Measurements from ENCODE around the gene GARIN1A.

The GARIN1A gene

DNA sequence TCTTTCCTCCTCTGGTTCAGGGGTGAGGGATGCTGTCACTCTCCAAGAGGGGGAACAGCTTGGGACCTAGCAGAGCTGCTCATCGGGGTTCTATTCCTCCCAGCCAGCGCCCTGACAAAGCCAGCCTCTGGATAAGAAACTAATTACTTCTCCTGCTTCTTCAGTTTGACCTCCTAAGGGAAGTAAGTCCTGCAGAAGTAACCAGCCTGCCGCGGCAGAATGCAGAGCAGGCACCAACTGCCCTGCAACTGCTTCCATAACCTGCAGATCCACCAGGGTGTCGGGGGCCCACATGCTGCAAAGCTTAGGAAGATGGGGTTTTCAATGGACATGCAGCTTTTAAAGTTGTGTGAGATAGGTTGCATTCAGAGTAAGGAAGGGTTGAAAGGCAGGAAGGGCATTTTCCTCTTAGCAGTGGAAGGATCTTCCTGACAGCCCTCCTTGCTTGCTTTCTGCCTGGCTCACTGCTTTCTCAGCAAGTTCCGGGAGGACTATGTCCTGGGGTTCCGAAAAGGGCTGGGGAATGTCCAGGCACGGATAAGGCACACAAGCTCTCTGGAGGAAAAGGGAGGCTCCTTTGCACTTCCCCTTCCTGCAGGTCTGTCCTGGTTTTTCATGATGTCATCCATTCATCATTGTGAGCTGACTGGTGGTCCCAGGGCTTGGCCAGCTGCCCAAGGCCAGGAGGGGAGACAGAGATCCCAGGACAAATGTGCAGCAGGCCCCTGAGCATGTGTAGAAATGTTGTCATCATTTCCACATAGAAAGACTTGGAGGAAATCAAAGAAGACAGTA is 42.8 kb downstream of the GARIN1A start:
- no peak for DNase-seq (ENCODE audit: low read depth)

DNA sequence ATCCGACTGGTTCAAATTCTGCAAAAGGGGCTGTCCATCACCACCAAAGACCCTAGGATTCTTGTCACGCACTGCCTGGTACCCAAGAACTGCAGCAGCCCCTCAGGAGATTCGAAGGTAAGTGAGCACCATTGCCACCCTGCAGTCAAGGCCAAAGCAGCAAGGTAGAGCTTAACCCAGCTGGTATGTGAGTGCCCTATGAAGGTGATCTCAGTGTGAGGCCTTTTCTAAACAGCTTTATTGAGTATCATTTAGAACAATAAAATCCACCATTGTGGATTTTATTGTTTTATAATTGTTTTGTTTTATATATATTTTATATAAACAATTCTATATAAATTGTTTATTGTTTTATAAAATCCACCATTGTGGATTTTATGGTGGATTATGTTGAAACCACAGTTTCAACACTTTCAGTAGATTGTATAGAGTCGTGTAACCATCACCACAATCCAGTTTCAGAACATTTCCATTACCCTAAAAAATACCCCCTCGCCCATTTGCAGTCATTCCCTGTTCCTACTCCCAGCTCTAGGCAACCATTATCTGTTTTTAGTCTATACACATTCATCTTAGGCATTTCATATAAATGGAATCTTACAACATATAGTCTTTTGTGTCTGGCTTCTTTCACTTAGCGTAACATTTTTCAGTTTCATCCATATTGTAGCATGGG is 47.0 kb downstream of the GARIN1A start:
- no peak for DNase-seq (ENCODE audit: low read depth)

DNA sequence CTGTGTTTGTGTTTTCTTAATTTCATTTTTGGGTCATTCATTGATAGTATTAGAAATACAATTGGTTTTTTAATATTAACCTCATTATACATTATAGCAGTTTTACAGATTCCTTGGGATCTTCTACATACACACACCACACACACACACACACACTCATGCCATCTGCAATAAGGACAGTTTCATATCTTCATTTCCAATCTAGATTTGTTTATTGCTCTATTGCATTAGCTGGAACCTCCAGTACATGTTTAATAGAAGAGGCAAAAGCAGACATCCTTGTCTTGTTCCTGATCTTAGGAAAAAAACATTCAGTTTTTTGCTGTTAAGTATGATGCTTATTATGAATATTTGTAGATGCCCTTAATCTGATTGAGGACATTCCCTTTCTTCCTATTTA is 49.3 kb downstream of the GARIN1A start:
- no peak for DNase-seq (ENCODE audit: low read depth)
